ENCODE results near the gene CPLX1. TPM values are rescaled to one million over a fixed set of nuclear protein-coding genes. Genes with fewer than 3 reads are reported as not detected.
"Not testable (repeated sequence)": the region's sequence is repeated elsewhere in the genome, so short reads cannot be mapped to it uniquely, and the experiment has no call there.

The CPLX1 gene
- total and polyA plus RNA-seq, 2 donors (not counting 1 experiment from before 2014, with no cell fraction given): 0.03 to 0.66 TPM

GRCh38 chr4:807792-808191 lies 18.1 kb downstream of the CPLX1 start:
- Histone ChIP-seq H2AFZ (ENCODE audit: low read length) (no peak overlapping the region), H3K9ac (ENCODE audit: insufficient read depth, low read length) (no peak overlapping the region), H3K27ac (ENCODE audit: insufficient read depth, low read length) (no peak overlapping the region), H3K36me3 (ENCODE audit: control insufficient read depth, insufficient read depth, low read length) (no peaks in the 10 kb centered on the region), H3K4me2 (ENCODE audit: extremely low read depth, insufficient read depth, low read length) (no peak overlapping the region), H3K27me3 (ENCODE audit: control insufficient read depth, insufficient read depth, low read length) (peaks cover 3% of the 10 kb centered on the region), H3K4me3 (replicated peaks in 1 of 4; ENCODE audit: control extremely low read depth in 1 of 4, insufficient read depth in 1 of 4, low read depth in 3 of 4, low read length in 4 of 4) (no peak overlapping the region), H3K79me2 (ENCODE audit: control insufficient read depth, insufficient read depth, low read length) (no peaks in the 10 kb centered on the region), H3K9me3 (ENCODE audit: control insufficient read depth, insufficient read depth, low read depth, low read length) (no peaks in the 10 kb centered on the region), H3K4me1 (ENCODE audit: control insufficient read depth, extremely low read depth, insufficient read depth, low read length) (no peaks in the 10 kb centered on the region), H4K20me1 (ENCODE audit: control insufficient read depth, extremely low read depth, insufficient read depth, low read length) (no peaks in the 10 kb centered on the region)
- TF ChIP-seq EZH2 (IDR thresholded peaks at IDR 0.05; ENCODE audit: low read length, missing control alignments) (no peak), CTCF (conservative IDR thresholded peaks at IDR 0.05 in 1 of 2, IDR thresholded peaks at IDR 0.05 in 1 of 2; ENCODE audit: low read depth in 1 of 2, low read length in 2 of 2) (no peak)
- DNase-seq (ENCODE audit: low read depth in 2 of 2): no peak

GRCh38 chr4:806979-807378 lies 18.9 kb downstream of the CPLX1 start:
- not testable (repeated sequence) for H3K4me3 ChIP-seq (replicated peaks in 1 of 4; ENCODE audit: control extremely low read depth in 1 of 4, insufficient read depth in 1 of 4, low read depth in 3 of 4, low read length in 4 of 4)

GRCh38 chr4:804804-805203 lies 21.1 kb downstream of the CPLX1 start:
- no peaks in the 10 kb centered on the region for H3K9me3 ChIP-seq (ENCODE audit: control insufficient read depth, insufficient read depth, low read depth, low read length)
- DNase-seq (ENCODE audit: low read depth in 2 of 2): no peak
- H3K27ac ChIP-seq (ENCODE audit: insufficient read depth, low read length): no peak overlapping the region
- H3K27me3 ChIP-seq (ENCODE audit: control insufficient read depth, insufficient read depth, low read length): peaks cover 3% of the 10 kb centered on the region
- H3K4me2 ChIP-seq (ENCODE audit: extremely low read depth, insufficient read depth, low read length): no peak overlapping the region
- no peak overlapping the region for H3K4me3 ChIP-seq (replicated peaks in 1 of 4; ENCODE audit: control extremely low read depth in 1 of 4, insufficient read depth in 1 of 4, low read depth in 3 of 4, low read length in 4 of 4)
- no peaks in the 10 kb centered on the region for H3K36me3 ChIP-seq (ENCODE audit: control insufficient read depth, insufficient read depth, low read length)
- no peak for TF ChIP-seq EZH2 (IDR thresholded peaks at IDR 0.05; ENCODE audit: low read length, missing control alignments)
- no peak for TF ChIP-seq CTCF (conservative IDR thresholded peaks at IDR 0.05 in 1 of 2, IDR thresholded peaks at IDR 0.05 in 1 of 2; ENCODE audit: low read depth in 1 of 2, low read length in 2 of 2)
- no peak overlapping the region for H3K9ac ChIP-seq (ENCODE audit: insufficient read depth, low read length)
- H3K79me2 ChIP-seq (ENCODE audit: control insufficient read depth, insufficient read depth, low read length): no peaks in the 10 kb centered on the region
- H2AFZ ChIP-seq (ENCODE audit: low read length): no peak overlapping the region
- H3K4me1 ChIP-seq (ENCODE audit: control insufficient read depth, extremely low read depth, insufficient read depth, low read length): no peaks in the 10 kb centered on the region
- H4K20me1 ChIP-seq (ENCODE audit: control insufficient read depth, extremely low read depth, insufficient read depth, low read length): no peaks in the 10 kb centered on the region

More at GRCh38 chr4:806979-807378, 18.9 kb downstream of the CPLX1 start:
- H3K36me3 ChIP-seq (ENCODE audit: control insufficient read depth, insufficient read depth, low read length); H2AFZ ChIP-seq (ENCODE audit: low read length); H3K27ac ChIP-seq (ENCODE audit: insufficient read depth, low read length); H4K20me1 ChIP-seq (ENCODE audit: control insufficient read depth, extremely low read depth, insufficient read depth, low read length); DNase-seq (ENCODE audit: low read depth in 2 of 2); H3K9ac ChIP-seq (ENCODE audit: insufficient read depth, low read length); H3K9me3 ChIP-seq (ENCODE audit: control insufficient read depth, insufficient read depth, low read depth, low read length); H3K4me1 ChIP-seq (ENCODE audit: control insufficient read depth, extremely low read depth, insufficient read depth, low read length); H3K27me3 ChIP-seq (ENCODE audit: control insufficient read depth, insufficient read depth, low read length); H3K4me2 ChIP-seq (ENCODE audit: extremely low read depth, insufficient read depth, low read length); H3K79me2 ChIP-seq (ENCODE audit: control insufficient read depth, insufficient read depth, low read length): not testable (repeated sequence)
